ENCODE data around the gene SPRED1.

GRCh38 chr15:38374029-38374428 lies 121.4 kb downstream of the SPRED1 start:
- TF ChIP-seq CTCF (conservative IDR thresholded peaks at IDR 0.05; ENCODE audit: low read depth, low read length) (no peak), MXI1 (IDR thresholded peaks at IDR 0.05; ENCODE audit: borderline replicate concordance, low read depth, low read length) (no peak), RAD21 (IDR thresholded peaks at IDR 0.05; ENCODE audit: low read length) (no peak), SMC3 (IDR thresholded peaks at IDR 0.05; ENCODE audit: low read depth, low read length) (no peak), POLR2A (IDR thresholded peaks at IDR 0.05; ENCODE audit: low read depth, low read length) (no peak), MAFK (IDR thresholded peaks at IDR 0.05; ENCODE audit: low read depth, low read length) (no peak), USF2 (IDR thresholded peaks at IDR 0.05; ENCODE audit: low read depth, low read length) (no peak), FOS (IDR thresholded peaks at IDR 0.05; ENCODE audit: low read depth, low read length) (no peak), NFE2L2 (IDR thresholded peaks at IDR 0.05; ENCODE audit: low read depth, low read length) (no peak)
